Measurements from ENCODE around the gene SHANK2.

- TF ChIP-seq CTCF (optimal IDR thresholded peaks at IDR 0.05 in 1 of 3, IDR thresholded peaks at IDR 0.05 in 1 of 3, conservative IDR thresholded peaks at IDR 0.05 in 1 of 3; ENCODE audit: extremely low read depth in 1 of 3, insufficient read depth in 2 of 3, low read length in 3 of 3): no peak
- TF ChIP-seq EZH2 (IDR thresholded peaks at IDR 0.05; ENCODE audit: low read length): no peak
Measured at GRCh38 chr11:71208011-71208774, 44.2 kb downstream of the SHANK2 start.
